Breast epithelium (tissue), 3 donors: Measurements from ENCODE around the gene CSTF1.

Experiments used
- POLR2A ChIP-seq: fragments of 450-650 bp; IDR thresholded peaks from one replicate; pipeline ENCODE4 v1.6.1; 2016; ENCODE audit warnings: antibody characterized with exemption, mild to moderate bottlenecking, moderate library complexity
- TF ChIP-seq, protein P1 (sequence below), 3 donors: fragments of 450-650 bp; IDR thresholded peaks; one replicate each; pipeline ENCODE4 v1.5.1; 2016 to 2017; ENCODE audit warnings: antibody characterized with exemption in 3 of 3, mild to moderate bottlenecking in 3 of 3, moderate library complexity in 3 of 3

DNA sequence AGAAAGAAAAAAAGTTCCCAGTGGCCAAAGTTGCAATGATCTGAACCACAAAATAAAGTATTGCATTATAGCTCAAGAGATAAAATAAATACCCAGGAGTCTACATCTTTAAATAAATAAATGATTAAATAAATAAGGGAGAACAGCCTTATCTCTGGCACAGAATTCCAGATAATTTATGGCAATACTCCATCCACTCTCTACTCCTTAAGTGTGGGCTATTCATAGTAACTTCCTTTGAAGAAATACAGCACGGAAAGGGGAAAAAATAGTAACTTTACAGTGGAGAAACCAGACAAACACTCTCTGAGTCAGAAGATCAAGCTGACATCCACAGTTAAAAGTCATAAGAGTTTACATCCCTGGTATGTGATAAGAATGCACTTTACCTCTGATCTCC is 12.1 kb upstream of the CSTF1 start:
- TF ChIP-seq, protein P1, sequence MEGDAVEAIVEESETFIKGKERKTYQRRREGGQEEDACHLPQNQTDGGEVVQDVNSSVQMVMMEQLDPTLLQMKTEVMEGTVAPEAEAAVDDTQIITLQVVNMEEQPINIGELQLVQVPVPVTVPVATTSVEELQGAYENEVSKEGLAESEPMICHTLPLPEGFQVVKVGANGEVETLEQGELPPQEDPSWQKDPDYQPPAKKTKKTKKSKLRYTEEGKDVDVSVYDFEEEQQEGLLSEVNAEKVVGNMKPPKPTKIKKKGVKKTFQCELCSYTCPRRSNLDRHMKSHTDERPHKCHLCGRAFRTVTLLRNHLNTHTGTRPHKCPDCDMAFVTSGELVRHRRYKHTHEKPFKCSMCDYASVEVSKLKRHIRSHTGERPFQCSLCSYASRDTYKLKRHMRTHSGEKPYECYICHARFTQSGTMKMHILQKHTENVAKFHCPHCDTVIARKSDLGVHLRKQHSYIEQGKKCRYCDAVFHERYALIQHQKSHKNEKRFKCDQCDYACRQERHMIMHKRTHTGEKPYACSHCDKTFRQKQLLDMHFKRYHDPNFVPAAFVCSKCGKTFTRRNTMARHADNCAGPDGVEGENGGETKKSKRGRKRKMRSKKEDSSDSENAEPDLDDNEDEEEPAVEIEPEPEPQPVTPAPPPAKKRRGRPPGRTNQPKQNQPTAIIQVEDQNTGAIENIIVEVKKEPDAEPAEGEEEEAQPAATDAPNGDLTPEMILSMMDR (IDR thresholded peaks at IDR 0.05) = no peak
- no peak for TF ChIP-seq POLR2A
